ENCODE results near the gene MUC21.

- no peak for TF ChIP-seq CTCF (IDR thresholded peaks at IDR 0.05)
- no peak for TF ChIP-seq POLR2A (IDR thresholded peaks at IDR 0.05)
These were observed 20.8 kb upstream of the MUC21 start for GRCh38 chr6:30962716-30963115.
